ENCODE results near the gene IRS1.

- TF ChIP-seq, protein P1, sequence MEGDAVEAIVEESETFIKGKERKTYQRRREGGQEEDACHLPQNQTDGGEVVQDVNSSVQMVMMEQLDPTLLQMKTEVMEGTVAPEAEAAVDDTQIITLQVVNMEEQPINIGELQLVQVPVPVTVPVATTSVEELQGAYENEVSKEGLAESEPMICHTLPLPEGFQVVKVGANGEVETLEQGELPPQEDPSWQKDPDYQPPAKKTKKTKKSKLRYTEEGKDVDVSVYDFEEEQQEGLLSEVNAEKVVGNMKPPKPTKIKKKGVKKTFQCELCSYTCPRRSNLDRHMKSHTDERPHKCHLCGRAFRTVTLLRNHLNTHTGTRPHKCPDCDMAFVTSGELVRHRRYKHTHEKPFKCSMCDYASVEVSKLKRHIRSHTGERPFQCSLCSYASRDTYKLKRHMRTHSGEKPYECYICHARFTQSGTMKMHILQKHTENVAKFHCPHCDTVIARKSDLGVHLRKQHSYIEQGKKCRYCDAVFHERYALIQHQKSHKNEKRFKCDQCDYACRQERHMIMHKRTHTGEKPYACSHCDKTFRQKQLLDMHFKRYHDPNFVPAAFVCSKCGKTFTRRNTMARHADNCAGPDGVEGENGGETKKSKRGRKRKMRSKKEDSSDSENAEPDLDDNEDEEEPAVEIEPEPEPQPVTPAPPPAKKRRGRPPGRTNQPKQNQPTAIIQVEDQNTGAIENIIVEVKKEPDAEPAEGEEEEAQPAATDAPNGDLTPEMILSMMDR (IDR thresholded peaks at IDR 0.05; ENCODE audit: low read depth, low read length) = no peak
- no peak for TF ChIP-seq EZH2phosphoT487 (IDR thresholded peaks at IDR 0.05; ENCODE audit: low read depth)
These were observed 49.7 kb upstream of the IRS1 start for GRCh38 chr2:226849349-226849748.
